ENCODE results near the gene PFN3. TPM values are rescaled to one million over a fixed set of nuclear protein-coding genes. Genes with fewer than 3 reads are reported as not detected.

Gene PFN3
- total and polyA plus RNA-seq, 2 of the 13 experiments (the other 11 are each of a cell fraction or from before 2014, with no cell fraction given), result not detected

DNA sequence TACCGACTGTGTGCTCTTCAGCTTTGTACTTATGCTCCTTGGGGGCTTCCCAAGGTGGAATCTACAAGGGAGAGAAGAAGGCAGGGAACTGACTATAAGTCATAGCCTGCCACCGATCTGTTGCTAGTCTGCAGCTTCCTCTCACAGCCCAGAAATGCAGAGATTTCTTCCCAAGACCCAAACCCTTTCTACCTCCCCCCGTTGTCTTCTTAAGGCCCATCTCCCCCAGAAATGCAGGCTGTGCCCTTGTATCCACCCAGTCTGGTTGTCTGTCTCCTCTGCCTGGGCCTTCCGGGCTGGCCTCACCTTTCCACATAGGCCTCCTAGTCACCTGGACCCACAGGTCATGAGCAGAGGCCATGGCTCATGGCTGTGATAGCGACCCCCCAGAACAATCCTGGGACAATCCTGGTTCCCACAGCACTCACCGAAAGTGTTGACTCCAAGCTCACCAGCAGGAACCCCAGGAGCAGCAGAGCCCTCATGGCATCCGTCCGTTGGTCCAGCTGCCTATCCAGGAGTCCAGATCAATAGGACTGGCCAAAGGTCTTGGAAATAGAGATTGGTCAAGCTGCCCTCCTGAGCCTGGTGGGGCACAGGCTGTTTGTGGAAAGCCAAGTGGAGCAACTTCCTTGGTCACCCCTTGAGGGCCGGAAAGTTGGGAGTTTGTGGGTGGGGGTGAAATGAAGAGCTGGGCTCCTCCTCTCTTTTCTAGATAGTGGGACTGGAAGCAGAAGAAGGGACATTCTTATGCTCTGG, 8.8 kb upstream of the PFN3 start, which contains the start of gene F12 (continued):
- TF ChIP-seq, protein P1, sequence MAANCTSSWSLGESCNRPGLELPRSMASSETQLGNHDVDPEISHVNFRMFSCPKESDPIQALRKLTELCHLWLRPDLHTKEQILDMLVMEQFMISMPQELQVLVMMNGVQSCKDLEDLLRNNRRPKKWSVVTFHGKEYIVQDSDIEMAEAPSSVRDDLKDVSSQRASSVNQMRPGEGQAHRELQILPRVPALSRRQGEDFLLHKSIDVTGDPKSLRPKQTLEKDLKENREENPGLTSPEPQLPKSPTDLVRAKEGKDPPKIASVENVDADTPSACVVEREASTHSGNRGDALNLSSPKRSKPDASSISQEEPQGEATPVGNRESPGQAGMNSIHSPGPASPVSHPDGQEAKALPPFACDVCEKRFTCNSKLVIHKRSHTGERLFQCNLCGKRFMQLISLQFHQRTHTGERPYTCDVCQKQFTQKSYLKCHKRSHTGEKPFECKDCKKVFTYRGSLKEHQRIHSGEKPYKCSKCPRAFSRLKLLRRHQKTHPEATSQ (CRISPR knock-in tag; IDR thresholded peaks at IDR 0.05; ENCODE audit: borderline replicate concordance), result no peak
- TF ChIP-seq BRD4 (CRISPR knock-in tag; IDR thresholded peaks at IDR 0.05) (no peak), ZBTB8A (CRISPR knock-in tag; IDR thresholded peaks at IDR 0.05; ENCODE audit: borderline replicate concordance, low read depth) (no peak), ZNF44 (CRISPR knock-in tag; IDR thresholded peaks at IDR 0.05) (0 out of 2 replicates have a peak, but pooled peaks have one; percentile 56), HOXA9 (CRISPR knock-in tag; IDR thresholded peaks at IDR 0.05; ENCODE audit: borderline replicate concordance) (no peak), RNF2 (conservative IDR thresholded peaks at IDR 0.05; ENCODE audit: low read depth) (no peak), ATF7 (IDR thresholded peaks at IDR 0.05) (no peak), ATF7 (CRISPR knock-in tag; IDR thresholded peaks at IDR 0.05) (no peak), ZNF121 (CRISPR knock-in tag; IDR thresholded peaks at IDR 0.05) (no peak), ZNF7 (CRISPR knock-in tag; IDR thresholded peaks at IDR 0.05) (no peak)
- TF ChIP-seq, protein P2, sequence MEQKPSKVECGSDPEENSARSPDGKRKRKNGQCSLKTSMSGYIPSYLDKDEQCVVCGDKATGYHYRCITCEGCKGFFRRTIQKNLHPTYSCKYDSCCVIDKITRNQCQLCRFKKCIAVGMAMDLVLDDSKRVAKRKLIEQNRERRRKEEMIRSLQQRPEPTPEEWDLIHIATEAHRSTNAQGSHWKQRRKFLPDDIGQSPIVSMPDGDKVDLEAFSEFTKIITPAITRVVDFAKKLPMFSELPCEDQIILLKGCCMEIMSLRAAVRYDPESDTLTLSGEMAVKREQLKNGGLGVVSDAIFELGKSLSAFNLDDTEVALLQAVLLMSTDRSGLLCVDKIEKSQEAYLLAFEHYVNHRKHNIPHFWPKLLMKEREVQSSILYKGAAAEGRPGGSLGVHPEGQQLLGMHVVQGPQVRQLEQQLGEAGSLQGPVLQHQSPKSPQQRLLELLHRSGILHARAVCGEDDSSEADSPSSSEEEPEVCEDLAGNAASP (CRISPR knock-in tag; IDR thresholded peaks at IDR 0.05; ENCODE audit: borderline replicate concordance), result no peak
- TF ChIP-seq, protein P3, sequence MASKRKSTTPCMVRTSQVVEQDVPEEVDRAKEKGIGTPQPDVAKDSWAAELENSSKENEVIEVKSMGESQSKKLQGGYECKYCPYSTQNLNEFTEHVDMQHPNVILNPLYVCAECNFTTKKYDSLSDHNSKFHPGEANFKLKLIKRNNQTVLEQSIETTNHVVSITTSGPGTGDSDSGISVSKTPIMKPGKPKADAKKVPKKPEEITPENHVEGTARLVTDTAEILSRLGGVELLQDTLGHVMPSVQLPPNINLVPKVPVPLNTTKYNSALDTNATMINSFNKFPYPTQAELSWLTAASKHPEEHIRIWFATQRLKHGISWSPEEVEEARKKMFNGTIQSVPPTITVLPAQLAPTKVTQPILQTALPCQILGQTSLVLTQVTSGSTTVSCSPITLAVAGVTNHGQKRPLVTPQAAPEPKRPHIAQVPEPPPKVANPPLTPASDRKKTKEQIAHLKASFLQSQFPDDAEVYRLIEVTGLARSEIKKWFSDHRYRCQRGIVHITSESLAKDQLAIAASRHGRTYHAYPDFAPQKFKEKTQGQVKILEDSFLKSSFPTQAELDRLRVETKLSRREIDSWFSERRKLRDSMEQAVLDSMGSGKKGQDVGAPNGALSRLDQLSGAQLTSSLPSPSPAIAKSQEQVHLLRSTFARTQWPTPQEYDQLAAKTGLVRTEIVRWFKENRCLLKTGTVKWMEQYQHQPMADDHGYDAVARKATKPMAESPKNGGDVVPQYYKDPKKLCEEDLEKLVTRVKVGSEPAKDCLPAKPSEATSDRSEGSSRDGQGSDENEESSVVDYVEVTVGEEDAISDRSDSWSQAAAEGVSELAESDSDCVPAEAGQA (IDR thresholded peaks at IDR 0.05; ENCODE audit: low read depth), result no peak
- TF ChIP-seq, protein P3 (CRISPR knock-in tag; IDR thresholded peaks at IDR 0.05; ENCODE audit: borderline replicate concordance), result no peak
- TF ChIP-seq, protein P4, sequence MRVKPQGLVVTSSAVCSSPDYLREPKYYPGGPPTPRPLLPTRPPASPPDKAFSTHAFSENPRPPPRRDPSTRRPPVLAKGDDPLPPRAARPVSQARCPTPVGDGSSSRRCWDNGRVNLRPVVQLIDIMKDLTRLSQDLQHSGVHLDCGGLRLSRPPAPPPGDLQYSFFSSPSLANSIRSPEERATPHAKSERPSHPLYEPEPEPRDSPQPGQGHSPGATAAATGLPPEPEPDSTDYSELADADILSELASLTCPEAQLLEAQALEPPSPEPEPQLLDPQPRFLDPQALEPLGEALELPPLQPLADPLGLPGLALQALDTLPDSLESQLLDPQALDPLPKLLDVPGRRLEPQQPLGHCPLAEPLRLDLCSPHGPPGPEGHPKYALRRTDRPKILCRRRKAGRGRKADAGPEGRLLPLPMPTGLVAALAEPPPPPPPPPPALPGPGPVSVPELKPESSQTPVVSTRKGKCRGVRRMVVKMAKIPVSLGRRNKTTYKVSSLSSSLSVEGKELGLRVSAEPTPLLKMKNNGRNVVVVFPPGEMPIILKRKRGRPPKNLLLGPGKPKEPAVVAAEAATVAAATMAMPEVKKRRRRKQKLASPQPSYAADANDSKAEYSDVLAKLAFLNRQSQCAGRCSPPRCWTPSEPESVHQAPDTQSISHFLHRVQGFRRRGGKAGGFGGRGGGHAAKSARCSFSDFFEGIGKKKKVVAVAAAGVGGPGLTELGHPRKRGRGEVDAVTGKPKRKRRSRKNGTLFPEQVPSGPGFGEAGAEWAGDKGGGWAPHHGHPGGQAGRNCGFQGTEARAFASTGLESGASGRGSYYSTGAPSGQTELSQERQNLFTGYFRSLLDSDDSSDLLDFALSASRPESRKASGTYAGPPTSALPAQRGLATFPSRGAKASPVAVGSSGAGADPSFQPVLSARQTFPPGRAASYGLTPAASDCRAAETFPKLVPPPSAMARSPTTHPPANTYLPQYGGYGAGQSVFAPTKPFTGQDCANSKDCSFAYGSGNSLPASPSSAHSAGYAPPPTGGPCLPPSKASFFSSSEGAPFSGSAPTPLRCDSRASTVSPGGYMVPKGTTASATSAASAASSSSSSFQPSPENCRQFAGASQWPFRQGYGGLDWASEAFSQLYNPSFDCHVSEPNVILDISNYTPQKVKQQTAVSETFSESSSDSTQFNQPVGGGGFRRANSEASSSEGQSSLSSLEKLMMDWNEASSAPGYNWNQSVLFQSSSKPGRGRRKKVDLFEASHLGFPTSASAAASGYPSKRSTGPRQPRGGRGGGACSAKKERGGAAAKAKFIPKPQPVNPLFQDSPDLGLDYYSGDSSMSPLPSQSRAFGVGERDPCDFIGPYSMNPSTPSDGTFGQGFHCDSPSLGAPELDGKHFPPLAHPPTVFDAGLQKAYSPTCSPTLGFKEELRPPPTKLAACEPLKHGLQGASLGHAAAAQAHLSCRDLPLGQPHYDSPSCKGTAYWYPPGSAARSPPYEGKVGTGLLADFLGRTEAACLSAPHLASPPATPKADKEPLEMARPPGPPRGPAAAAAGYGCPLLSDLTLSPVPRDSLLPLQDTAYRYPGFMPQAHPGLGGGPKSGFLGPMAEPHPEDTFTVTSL (CRISPR knock-in tag; IDR thresholded peaks at IDR 0.05; ENCODE audit: borderline replicate concordance), result peak; percentile 38; the same call in 1 of the 2 replicates

Measured in HepG2 (cell line).